ENCODE measurements around the gene SLC17A7.
A peak's percentile ranks its signal among the peaks of the same experiment; 100 is the strongest.
"Not testable (repeated sequence)": the region's sequence is repeated elsewhere in the genome, so short reads cannot be mapped to it uniquely, and the experiment has no call there.

SLC17A7 gene

DNA sequence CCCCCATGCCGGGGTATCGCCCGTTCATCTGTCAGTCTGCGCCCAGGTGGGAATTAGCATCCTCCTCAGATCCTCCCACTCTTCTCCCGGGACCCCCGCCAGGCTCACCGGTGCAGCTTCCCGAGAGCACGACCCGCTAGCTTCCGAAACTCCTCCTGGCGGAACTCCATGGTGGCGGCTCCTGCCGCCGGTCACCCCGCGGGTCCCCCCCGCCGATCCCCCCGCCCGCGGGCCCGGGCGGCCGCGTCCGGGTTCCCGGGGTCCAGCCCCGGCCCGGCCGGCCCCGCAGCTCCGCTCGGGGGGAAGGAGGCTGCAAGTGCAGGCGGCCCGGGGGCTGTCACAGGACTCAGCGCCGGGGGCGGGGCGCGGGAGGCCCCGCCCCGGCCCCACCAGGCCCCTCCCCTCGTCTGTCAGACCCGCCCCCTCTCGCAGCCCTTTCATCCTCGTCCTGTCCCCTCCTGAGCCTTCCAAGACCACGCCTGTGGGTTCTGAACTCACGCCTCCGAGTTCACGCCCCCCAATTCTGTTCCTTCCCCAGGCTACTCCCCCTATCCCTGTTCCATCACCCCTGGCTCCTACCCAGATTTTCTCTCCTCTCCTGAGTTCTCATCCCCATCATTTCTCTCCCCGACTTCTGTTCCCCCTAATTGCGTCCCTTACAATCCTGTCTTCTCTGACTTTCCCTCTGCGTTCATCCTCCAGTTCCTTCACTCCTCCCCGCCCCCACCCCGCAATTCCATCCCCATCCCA, at the start of gene SLC17A7:
Gene SLC17A7, minus strand, starts transcription at position 318 of the 750 bp plus-strand sequence. Its CDS starts 148 bp downstream, at position 170.
- peak; percentile 90 for DNase-seq (ENCODE audit: low spot score)

DNA sequence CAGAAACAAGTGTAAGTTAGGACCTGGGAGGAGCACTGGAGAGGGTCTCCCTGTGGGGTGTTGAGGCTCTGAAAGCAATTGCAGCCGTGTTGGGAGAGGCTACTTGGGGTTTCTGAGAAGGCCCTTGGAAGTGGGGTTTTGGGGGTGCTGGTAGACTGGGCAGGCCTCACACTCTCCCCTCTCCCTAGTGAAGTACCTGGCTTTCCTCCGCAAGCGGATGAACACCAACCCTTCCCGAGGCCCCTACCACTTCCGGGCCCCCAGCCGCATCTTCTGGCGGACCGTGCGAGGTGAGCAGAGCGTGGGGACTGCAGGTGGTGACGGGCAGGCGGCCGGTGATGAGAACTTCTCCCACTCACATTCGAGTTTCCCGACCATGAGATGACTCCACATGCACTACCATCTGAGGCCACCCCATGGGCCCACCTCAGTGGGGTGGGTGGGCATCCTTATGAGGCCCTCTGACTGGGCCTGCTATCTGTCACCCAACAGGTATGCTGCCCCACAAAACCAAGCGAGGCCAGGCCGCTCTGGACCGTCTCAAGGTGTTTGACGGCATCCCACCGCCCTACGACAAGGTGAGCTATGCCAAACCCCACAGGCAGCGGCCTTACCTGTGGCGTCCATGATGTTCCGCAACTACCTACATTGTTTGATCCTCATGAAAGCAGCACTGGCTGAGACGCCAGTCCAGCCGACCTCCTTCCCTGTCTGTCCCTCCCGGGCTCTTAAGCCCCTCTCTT, 49.1 kb upstream of the SLC17A7 start:
- DNase-seq (ENCODE audit: low spot score) = no peak

DNA sequence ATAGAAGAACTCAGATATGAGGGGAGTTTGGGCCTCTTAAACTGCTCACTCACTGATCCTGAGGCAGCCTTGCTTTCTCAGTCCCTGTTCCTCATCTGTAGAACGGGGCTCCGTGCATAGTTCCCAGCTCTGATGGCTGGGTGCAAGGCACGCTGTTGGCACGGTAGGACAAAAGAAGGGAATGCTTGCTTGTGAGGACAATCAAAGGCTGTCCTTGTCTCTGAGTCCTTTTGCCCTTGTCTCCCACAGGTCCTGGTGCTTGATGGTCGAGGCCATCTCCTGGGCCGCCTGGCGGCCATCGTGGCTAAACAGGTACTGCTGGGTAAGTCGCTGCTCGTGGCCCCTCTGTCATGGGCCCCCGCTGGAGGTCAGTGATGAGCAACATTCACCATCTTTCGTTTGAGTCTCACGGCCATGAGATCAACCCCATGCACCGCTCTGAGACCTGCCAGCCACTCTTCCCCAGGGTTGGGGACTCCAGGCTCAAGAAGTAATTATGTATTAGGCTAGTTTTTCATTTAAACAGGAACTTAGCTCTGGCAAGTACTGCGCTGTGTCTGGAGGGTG, 48.4 kb upstream of the SLC17A7 start:
- DNase-seq (ENCODE audit: low spot score) = no peak

DNA sequence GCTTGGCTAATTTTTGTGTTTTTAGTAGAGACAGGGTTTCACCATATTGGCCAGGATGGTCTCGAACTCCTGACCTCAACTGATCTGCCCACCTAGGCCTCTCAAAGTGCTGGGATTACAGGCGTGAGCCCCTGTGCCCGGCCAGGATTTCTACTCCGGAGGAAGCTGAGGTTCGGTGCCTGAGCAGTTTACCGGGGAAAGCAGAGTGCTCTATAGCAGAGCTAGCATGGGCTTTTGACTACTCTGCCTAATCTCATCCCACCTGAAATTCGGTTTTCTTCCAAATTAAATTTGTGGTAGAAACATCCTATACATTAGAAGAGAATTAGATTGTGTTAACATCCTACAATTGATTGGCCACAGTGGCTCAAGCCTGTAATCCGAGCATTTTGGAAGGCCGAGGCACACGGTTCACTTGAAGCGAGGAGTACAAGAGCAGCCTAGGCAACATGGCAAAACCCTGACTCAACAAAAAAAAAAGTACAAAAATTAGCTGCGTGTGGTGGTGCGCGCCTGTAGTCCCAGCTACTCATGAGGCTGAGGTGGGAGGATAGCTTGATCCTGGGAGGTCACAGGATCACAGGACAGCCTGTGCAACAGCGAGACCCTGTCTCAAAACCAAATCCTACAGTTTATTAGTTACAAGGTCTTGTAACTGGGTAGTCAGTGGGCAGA, 47.7 kb upstream of the SLC17A7 start:
- no peak for DNase-seq (ENCODE audit: low spot score)

DNA sequence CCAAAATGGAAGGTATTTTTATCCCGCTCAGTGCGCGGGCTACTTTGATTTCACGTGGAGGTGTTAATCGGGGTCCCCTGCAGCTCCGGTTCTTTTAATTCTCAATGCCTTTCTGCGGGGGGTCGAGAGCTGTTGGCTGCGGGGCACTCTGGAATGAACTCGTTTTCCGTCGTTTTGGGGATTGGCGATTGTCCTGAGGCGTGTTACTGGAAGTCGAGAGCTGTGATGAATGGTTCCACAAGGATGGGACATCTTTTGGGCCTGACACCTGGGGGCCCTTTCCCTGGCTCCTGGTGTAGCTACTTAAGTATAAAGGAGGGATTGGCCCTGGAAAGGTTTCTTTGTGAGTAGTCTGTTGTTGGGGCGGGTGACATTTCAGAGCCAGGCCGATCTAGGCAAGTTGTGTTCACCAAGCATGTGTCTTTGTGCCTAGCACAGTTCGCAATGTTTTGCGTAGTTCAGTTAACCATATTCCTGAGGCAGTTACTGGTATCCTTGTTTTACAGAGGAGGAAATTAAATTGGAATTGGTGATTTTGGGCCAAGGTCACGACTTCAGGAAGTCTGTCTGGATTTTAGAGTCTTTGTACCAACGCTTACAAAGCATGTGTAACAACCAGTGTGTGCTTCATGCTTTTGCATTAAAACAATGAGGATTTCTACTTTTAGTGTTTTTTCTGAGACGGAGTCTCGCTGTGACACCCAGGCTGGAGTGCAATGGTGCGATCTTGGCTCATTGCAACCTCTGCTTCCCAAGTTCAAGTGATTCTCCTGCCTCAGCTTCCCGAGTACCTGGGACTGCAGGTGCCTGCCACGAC, 46.9 kb upstream of the SLC17A7 start:
- no peak for DNase-seq (ENCODE audit: low spot score)

DNA sequence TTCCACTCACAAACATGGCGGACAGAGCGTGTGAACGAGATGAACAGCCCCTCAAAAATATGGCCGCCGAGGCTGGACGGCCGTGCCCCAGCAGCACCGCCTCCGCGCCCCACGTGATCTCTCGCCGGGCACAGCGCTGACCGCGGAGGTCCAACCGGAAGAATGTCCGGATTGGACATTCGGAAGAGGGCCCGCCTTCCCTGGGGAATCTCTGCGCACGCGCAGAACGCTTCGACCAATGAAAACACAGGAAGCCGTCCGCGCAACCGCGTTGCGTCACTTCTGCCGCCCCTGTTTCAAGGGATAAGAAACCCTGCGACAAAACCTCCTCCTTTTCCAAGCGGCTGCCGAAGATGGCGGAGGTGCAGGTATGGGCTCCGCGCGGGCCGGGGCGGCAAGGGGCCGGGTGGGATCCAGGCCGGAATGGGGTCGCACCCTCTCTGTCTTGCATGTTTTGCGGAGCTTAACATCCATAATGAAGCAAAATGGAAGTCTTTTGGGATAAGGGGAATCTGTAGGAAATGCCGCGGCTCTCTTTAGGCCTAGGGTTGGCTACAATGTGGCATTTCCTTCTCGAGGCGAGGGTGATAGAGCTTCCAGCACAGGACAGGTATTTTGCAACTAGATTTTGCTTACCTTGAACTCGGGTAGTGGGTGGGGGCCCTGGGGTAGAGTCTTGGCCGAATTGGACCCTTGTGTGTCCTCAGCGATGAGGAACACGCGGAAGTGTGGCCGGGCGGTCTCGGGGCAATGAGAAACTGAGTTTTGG, 46.1 kb upstream of the SLC17A7 start, which contains the start of gene RPL13A:
Gene RPL13A, plus strand, starts transcription at position 332 of the 769 bp plus-strand sequence. Its CDS starts 22 bp downstream, at position 354.
- peak; percentile 98 for DNase-seq (ENCODE audit: low spot score)

DNA sequence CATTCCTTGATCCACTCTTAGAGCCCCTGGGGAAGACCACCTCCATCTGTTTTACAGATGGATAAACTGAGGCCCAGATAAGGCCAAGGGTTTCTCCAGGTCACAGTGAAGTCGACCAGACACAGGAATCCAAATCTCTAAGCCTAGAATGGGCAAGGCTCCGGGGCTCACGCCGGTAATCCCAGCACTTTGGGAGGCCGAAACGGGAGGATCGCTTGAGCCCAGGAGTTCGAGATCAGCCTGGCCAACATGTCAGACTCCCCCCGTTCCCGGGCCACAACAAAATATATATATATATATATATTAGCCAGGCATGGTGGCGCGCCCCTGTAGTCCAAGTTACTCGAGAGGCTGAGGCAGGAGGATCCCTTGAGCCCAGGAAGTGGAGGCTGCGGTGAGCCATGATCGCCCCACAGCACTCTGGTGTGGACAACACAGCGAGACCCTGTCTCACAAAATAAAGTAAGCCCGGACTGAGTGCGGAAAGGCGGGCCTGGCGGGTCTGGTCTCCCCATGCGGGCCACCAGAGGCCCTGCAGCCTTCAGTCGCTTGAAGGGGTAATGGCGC, 45.5 kb upstream of the SLC17A7 start:
- no peak for DNase-seq (ENCODE audit: low spot score)

DNA sequence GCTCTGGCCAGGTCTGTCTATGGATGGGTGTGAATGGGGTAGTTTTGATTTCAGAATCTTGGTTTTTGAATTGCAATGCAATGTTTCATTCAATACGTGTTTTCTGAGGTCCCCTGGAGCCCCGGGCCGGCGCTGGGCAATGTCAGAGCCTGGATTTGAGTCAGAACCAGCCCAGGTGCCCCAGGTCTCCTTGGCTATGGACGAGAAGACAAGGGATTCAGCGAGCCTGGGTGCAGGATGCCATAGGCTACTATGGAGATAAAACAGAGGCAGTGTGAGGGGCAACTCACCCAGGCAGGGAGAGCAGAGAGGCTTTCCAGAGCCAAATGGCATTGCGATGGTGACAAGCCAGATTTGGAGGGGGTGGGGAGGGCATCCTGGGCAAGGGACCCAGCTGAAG, 44.9 kb upstream of the SLC17A7 start:
- no peak for DNase-seq (ENCODE audit: low spot score)

DNA sequence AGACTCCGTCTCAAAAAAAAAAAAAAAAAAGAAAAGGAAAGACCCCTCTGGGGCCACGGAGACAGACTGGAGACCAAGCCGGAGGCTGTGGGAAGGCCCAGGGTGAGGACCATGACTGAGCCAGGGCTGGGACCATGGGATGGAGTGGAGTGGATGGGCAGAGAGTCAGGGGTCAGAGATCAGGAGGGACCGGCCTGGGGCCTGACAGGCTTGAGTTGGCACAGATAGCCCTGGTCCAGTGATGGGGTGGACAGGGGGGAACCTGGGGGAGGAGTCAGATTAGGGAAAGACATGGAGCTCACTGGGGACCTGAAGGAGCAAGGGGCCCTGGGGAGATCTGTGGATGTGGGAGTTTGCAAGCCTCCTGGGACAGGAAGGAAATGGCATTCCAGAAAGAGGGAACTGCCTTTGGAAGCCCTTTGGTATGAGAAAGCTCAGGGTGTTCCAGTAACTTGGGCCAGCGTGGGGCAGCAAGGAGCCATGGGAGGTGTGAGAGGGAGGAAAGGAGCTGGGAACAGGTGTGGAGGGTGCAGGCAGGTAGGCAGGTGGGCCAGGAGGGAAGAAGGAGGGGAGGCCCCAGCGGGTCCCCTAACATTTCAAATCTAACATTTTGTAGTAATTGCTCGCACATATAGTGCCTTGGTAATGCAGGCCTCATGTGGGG, 39.8 kb upstream of the SLC17A7 start:
- DNase-seq (ENCODE audit: low spot score) = no peak

DNA sequence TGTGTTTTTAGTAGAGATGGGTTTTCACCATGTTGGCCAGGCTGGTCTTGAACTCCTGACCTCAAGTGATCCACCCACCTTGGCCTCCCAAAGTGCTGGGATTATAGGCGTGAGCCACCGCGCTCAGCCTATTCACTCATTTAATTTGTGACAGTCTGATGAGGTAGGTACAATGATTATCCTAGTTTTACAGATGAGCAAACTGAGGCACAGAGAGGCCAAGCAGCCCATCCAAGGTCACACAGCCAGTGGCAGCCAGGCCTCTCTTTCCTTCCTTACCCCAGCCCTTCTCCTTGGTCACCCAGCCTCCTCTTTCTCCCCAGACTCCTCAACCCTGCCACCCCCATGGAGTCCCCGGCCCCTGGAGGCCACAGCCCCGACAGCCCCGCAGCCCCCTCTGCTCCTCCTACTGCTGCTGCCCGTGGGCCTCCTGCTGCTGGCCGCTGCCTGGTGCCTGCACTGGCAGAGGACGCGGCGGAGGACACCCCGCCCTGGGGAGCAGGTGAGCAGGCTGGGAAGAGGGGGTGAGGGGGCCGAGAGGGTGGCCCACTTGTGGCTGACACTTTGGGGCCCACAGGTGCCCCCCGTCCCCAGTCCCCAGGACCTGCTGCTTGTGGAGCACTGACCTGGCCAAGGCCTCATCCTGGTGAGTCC, 38.8 kb upstream of the SLC17A7 start:
- DNase-seq (ENCODE audit: low spot score) = no peak

DNA sequence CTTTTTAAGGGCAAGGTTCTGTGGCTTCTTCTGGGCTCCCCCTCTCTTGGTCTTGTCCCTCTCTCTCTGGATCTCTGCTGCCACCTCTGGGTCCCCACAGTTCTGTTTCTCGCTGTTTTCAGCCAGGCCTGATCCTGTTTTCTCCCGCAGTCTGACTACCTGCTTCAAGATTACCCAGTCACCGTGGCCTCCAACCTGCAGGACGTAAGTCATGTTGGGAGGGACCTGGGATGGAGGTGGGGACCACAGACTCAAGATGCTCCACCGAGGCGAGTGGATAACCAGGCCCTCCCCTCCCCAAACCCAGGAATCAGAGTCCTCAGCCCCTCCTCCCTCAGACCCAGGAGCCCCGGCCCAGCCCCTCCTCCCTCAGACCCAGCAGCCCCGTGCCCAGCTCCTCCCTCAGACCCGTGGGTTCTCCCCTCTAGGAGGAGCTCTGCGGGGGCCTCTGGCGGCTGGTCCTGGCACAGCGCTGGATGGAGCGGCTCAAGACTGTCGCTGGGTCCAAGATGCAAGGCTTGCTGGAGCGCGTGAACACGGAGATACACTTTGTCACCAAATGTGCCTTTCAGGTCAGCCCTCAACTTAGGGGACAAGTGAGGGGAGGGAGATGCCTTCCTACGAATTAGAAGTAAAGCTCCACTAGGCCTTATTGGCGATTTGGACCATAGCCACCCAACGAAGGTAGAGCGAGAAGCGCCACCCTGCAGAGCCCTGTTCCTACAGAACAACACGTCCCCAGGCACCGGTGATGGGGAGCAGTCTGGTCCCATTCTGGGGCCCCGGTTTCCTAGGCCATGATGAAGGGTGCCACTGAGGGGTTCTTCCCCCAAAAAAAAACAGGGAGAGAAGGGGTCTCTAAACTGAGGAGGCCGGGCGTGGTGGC, 34.9 kb upstream of the SLC17A7 start:
- peak; percentile 84 for DNase-seq (ENCODE audit: low spot score)

DNA sequence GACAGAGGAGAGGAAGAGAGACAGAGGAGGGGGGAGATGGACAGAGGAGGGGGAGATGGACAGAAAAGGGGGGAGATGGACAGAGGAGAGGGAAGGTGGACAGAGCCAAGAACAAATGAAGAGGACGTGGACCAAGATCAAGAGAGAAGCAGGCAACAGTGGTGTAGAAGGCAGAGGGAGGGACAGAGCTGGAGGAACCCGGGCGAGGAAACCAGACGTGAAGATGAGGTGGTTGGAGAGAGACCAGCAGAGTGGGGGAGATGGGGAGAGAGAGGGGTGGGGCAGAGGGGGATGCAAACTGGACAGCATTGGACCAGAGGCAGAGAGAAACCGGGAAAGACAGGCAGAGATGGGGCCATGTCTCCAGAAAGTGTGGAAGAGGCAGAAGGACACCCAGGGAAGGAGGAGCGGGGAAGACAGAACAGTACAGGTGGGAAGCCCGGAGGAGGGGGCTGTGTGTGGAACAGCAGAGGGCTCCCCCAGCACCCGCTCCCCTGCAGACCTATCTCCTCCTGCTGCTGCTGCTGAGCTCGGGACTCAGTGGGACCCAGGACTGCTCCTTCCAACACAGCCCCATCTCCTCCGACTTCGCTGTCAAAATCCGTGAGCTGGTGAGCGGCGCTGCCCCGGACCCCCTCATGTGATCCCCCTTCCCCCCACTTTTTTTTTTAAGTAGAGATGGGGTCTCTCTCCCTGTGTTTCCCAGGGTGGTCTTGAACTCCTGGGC, 34.0 kb upstream of the SLC17A7 start:
- DNase-seq (ENCODE audit: low spot score) = no peak

DNA sequence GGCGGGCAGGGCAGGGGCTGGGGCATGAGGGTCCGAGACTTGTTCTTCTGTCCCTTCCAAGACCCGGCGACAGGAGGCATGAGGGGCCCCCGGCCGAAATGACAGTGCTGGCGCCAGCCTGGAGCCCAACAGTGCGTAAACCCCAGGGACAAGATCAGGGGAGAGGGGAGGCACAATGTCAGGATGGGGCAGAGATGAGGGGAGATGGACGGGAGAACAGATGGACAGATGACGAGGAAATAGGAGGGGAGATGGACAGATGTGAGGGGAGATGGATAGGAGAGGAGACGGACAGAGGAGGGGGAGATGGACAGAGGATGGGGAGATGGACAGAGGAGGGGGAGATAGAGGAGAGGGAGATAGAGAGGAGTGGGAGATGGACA, 33.2 kb upstream of the SLC17A7 start:
- no peak for DNase-seq (ENCODE audit: low spot score)

DNA sequence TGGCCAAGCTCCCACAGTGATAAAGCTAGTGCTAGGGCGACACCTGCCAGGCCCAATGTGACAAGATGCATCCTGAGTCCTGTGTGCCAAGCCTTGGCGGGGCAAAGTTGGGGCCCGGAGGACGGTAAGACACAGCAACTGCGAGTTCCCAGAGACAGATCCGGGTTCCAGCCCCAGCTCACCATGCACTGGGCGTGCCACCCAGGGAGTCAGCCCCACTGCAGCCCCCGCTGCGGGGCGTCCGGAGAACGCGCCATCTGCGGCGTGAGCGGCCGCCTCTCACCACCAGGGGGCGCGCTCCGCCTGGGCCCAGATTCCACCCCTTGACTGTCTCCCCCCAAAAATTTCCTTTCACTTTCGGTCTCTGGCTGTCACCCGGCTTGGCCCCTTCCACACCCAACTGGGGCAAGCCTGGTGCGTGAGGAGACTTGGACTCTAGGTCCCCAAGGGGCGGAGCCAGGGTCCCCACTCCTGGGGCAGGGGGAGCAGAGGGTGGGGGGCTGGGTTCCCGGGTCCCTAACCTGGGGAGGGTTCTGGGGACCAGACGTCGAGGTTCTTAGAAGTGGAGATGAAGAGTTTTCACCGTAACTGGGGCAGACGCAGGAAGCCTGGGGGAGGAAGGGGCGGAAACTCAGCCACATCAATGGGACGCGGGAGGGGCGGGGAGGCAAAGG, 32.7 kb upstream of the SLC17A7 start, which contains the start of gene FLT3LG:
Gene FLT3LG, plus strand, starts transcription at position 348 of the 674 bp plus-strand sequence. CDS start 425 bp downstream, outside the sequence.
- peak; percentile 94 for DNase-seq (ENCODE audit: low spot score)

DNA sequence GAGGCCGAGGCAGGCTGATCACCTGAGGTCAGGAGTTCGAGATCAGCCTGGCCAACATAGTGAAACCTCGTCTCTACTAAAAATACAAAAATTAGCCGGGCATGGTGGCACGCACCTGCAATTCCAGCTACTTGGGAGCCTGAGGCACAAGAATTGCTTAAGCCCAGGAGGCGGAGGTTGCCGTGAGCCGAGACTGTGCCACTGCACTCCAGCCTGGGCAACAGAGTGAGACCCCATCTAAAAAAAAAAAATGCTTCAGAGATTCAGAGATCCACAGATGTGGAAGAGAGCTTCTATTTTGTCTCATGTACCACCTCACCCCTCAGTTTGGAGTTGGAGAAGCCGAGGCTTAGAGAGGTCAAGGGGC, 32.2 kb upstream of the SLC17A7 start:
- DNase-seq (ENCODE audit: low spot score) = not testable (repeated sequence)

DNA sequence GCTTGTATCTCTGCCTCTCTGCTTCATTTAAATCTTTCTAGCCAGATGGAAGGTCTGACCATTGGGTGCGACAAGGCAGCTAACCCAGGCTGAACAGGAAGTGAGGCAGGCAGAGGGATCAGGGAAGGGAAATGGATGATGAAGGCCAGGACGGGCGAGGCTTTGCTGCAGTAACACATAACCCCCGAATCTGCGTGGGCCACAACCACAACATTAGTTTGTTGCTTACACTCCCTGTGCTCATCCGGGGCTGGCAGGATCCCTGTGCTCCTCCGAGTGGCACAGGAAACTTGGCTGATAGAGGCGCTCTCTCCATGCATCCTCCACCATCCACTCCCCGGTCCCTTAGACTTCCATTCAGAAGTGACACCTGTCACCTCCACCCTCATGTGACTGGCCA, 31.6 kb upstream of the SLC17A7 start:
- no peak for DNase-seq (ENCODE audit: low spot score)

DNA sequence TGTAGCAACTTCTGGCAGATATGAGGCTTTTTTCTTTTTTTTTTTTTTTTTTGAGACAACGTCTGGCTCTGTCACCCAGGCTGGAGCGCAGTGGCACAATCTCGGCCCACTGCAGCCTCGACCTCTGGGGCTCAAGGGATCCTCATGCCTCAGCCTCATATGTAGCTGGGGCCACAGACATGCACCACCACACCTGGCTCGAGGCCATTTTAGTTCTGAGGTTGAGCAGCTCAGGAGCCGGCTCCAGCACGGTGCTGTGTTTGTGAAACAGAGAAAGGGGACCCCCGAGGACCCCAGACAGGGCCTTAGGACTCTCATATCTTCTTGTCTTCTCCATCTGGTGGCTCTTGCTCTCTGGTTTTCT, 29.3 kb upstream of the SLC17A7 start:
- DNase-seq (ENCODE audit: low spot score) = no peak

All from D341Med (cell line).